ENCODE measurements around the gene PRR23A.

PRR23A gene

DNA sequence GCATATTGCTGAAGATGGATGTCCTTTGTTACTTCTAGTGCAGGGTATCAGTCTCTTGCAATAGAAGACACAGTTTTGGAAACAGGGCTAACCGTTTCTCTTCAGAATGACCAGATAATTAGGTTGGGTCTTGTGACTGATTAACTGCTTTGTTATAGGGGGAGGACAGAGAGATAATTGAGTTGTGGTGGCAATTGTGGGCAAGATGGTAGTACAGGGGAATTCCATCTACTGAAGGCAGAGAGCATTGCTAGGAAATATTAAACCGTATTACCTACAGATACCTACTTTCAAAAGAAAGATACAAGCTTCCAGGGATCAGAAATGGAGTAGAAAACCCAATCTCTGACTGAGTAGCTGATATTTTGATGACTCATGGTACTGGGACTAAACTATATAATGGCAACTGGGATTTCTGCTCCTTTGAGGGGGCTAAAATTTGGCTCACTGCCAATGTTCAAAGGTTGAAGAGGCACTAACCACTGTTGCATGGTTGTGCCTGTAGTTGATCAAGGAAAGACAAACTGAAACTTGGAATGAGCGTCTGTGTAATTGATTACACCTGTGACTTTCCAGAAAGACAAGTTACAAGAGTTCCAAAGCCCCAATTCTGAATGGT, 10.5 kb upstream of the PRR23A start:
- no peak overlapping the region for H3K27ac ChIP-seq
- no peak for DNase-seq
- no peaks in the 10 kb centered on the region for H3K27me3 ChIP-seq (ENCODE audit: insufficient read depth, low read depth, severe bottlenecking)
- TF ChIP-seq, protein P1, sequence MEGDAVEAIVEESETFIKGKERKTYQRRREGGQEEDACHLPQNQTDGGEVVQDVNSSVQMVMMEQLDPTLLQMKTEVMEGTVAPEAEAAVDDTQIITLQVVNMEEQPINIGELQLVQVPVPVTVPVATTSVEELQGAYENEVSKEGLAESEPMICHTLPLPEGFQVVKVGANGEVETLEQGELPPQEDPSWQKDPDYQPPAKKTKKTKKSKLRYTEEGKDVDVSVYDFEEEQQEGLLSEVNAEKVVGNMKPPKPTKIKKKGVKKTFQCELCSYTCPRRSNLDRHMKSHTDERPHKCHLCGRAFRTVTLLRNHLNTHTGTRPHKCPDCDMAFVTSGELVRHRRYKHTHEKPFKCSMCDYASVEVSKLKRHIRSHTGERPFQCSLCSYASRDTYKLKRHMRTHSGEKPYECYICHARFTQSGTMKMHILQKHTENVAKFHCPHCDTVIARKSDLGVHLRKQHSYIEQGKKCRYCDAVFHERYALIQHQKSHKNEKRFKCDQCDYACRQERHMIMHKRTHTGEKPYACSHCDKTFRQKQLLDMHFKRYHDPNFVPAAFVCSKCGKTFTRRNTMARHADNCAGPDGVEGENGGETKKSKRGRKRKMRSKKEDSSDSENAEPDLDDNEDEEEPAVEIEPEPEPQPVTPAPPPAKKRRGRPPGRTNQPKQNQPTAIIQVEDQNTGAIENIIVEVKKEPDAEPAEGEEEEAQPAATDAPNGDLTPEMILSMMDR (IDR thresholded peaks at IDR 0.05; ENCODE audit: low read depth, low read length), result no peak
- H3K4me3 ChIP-seq (ENCODE audit: low read depth, low read length), result no peak overlapping the region
- H3K36me3 ChIP-seq, result no peaks in the 10 kb centered on the region
- H3K9me3 ChIP-seq (ENCODE audit: severe bottlenecking), result no peaks in the 10 kb centered on the region

DNA sequence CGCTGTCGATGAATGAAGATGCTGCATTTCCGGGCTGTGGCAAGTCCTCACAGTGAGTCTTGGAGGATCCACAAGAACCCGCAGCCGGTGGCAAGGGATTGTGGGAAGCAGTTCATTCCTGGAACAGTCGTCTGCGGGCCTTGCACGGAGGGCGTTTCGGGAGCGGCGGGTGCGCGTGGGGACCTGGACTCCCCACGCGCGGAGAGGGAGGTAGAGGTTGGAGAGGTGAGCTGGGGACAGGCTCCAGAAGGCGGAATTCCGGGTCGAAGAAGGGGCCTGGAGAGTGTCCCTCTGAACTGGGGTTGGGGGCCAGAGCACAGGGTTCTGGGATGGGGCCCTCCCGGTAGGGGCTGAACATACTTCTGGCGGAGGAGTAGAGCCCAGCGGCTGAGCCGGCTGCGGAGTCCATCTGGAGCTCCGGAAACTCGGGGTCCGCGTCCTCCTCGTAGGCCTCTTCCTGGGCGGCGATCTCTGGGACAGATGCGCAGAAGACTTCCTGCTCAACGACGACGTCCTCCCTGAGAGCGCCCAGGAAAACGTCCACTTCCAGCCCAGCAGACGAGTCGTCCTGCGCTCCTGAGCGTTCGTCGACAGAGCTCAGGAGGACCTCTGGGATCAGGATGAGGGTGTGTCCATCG, 593 bp downstream of the PRR23A start:
- peaks cover 4% of the 10 kb centered on the region for H3K9me3 ChIP-seq (ENCODE audit: severe bottlenecking)
- no peaks in the 10 kb centered on the region for H3K27me3 ChIP-seq (ENCODE audit: insufficient read depth, low read depth, severe bottlenecking)
- TF ChIP-seq, protein P1 (IDR thresholded peaks at IDR 0.05; ENCODE audit: low read depth, low read length), result no peak
- H3K27ac ChIP-seq, result no peak overlapping the region
- no peak overlapping the region for H3K4me3 ChIP-seq (ENCODE audit: low read depth, low read length)
- DNase-seq, result no peak
- no peaks in the 10 kb centered on the region for H3K36me3 ChIP-seq

DNA sequence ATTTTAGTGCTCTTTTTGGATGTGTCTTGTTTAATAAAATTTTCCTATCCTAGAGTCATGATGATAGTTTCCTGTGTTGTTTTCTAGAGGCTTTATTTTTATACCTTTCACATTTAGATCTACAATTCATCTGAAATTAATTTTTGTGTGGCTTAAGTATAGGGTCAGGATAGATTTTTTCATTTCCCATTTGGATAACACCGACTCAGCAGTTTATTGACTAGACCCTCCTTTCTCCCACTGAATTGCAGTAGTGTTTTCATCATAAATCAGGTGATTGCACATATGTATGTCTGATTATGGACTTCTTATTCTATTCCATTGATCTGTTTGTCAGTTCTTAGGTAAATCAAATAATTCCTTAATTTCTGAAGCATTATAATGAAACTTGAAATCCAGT, 10.4 kb downstream of the PRR23A start:
- H3K36me3 ChIP-seq, result no peaks in the 10 kb centered on the region
- H3K27me3 ChIP-seq (ENCODE audit: insufficient read depth, low read depth, severe bottlenecking), result no peaks in the 10 kb centered on the region
- TF ChIP-seq, protein P1 (IDR thresholded peaks at IDR 0.05; ENCODE audit: low read depth, low read length), result no peak
- no peak overlapping the region for H3K27ac ChIP-seq
- no peaks in the 10 kb centered on the region for H3K9me3 ChIP-seq (ENCODE audit: severe bottlenecking)
- no peak overlapping the region for H3K4me3 ChIP-seq (ENCODE audit: low read depth, low read length)
- no peak for DNase-seq

DNA sequence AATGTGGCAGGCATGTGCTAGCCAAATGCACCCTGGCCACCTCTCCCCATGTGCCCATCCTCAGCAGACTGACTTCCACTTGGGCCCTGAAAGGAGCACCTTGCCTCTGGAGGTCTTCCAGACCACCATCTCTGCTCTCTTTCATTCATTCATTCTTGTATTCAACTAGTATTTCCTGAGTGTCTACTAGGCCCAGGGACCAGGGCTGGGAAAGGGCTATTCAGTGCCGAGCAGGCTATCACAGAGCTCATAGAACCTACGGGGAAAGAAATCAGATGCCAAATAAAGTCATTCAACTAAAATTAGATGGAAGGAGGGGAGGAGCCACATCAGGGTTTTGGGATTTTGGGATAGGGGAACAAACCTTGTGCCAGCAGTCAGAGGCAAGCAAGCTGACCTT, 18.9 kb downstream of the PRR23A start:
- DNase-seq, result no peak
- no peak overlapping the region for H3K27ac ChIP-seq
- no peaks in the 10 kb centered on the region for H3K9me3 ChIP-seq (ENCODE audit: severe bottlenecking)
- no peaks in the 10 kb centered on the region for H3K36me3 ChIP-seq
- no peaks in the 10 kb centered on the region for H3K27me3 ChIP-seq (ENCODE audit: insufficient read depth, low read depth, severe bottlenecking)
- TF ChIP-seq, protein P1 (IDR thresholded peaks at IDR 0.05; ENCODE audit: low read depth, low read length), result no peak
- no peak overlapping the region for H3K4me3 ChIP-seq (ENCODE audit: low read depth, low read length)

DNA sequence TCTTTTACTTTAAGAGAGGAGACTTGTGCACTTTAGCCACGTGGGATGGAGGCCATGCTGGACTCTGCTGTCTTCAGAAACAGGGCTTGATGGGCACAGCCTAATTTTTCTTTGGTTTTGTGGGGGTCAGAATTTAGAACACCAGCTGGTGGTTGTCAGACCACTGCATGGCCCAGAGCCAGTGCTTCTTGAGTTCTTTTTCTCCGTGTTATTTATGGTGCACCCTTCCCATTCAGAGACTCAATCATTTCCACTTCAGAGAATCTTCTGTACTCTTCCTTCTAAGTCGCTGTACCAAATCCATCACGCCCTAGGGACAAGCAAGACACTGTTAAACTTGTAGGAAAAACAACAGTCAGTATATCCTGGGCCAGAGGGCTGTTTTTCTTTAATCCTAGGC, 20.1 kb downstream of the PRR23A start:
- no peaks in the 10 kb centered on the region for H3K36me3 ChIP-seq

More for the DNA sequence above, 20.1 kb downstream of the PRR23A start:
- Histone ChIP-seq H3K9me3 (ENCODE audit: severe bottlenecking) (no peaks in the 10 kb centered on the region), H3K27ac (no peak overlapping the region), H3K4me3 (ENCODE audit: low read depth, low read length) (no peak overlapping the region), H3K27me3 (ENCODE audit: insufficient read depth, low read depth, severe bottlenecking) (no peaks in the 10 kb centered on the region)
- TF ChIP-seq, protein P1 (IDR thresholded peaks at IDR 0.05; ENCODE audit: low read depth, low read length), result no peak
- DNase-seq, result no peak
